IMR-90 (cell line): ENCODE measurements around the gene INSM1. TPM values are rescaled to one million over a fixed set of nuclear protein-coding genes. Genes with fewer than 3 reads are reported as not detected.

ENCODE experiments used
- ATAC-seq: fragments of 200-7000 bp; cut with Tn5 transposase; 2 replicates; pipeline ENCODE4 v1.9.1; 2020; ENCODE audit warnings: low read depth, mild to moderate bottlenecking, moderate library complexity
- BruUV-seq: library from RNA; stranded (reverse); fragments of 400-500 nt; replicated peaks from 2 replicates; lab custom pipeline; 2021; lab: Mats Ljungman, UMichigan
- CTCF ChIA-PET: fragments of 300-600 bp; formaldehyde crosslinking; extraction: SDS; loops from one replicate; lab custom pipeline; 2021; ENCODE audit warnings: antibody characterized with exemption; lab: Yijun Ruan, JAX
- POLR2A ChIA-PET: fragments of 300-600 bp; sonication (Branson Sonifier 250); formaldehyde crosslinking; loops from one replicate; lab custom pipeline; 2022; ENCODE audit warnings: antibody characterized with exemption; ENCODE audit not compliant: unreplicated experiment; lab: Charles Lee
- DNase-seq: peaks from one replicate; pipeline ENCODE4 v3.0.0; 2013
- H2AFZ ChIP-seq: replicated peaks from 2 replicates; pipeline ENCODE3; 2013; ENCODE audit warnings: low read length, mild to moderate bottlenecking; ENCODE audit not compliant: poor library complexity
- H2AK5ac ChIP-seq: 2 replicates; pipeline ENCODE4 v1.6.1; 2013; ENCODE audit warnings: low read depth, low read length, inconsistent platforms
- H2AK9ac ChIP-seq: replicated peaks from 2 replicates; pipeline ENCODE3; 2013; ENCODE audit warnings: mild to moderate bottlenecking, low read depth, low read length, moderate library complexity; ENCODE audit not compliant: poor library complexity
- H2BK120ac ChIP-seq: 2 replicates; pipeline ENCODE4 v1.6.1; 2013; ENCODE audit warnings: low read depth, low read length, inconsistent platforms
- H2BK15ac ChIP-seq: 3 replicates; pipeline ENCODE4 v1.6.1; 2013; ENCODE audit warnings: low read depth, low read length, inconsistent platforms
- H2BK20ac ChIP-seq: 2 replicates; pipeline ENCODE4 v1.6.1; 2013; ENCODE audit warnings: low read depth, mild to moderate bottlenecking, inconsistent platforms, low read length, moderate library complexity
- H2BK5ac ChIP-seq: 2 replicates; pipeline ENCODE4 v1.6.1; 2013; ENCODE audit warnings: mild to moderate bottlenecking, low read depth, low read length, inconsistent platforms; ENCODE audit not compliant: poor library complexity, severe bottlenecking
- H3K14ac ChIP-seq: replicated peaks from 2 replicates; pipeline ENCODE4 v1.6.1; 2013; ENCODE audit warnings: low read depth, low read length, inconsistent platforms
- H3K18ac ChIP-seq: 2 replicates; pipeline ENCODE4 v1.6.1; 2013; ENCODE audit warnings: low read depth, low read length, control low read depth
- H3K23ac ChIP-seq: 2 replicates; pipeline ENCODE4 v1.6.1; 2013; ENCODE audit warnings: low read depth, low read length, inconsistent platforms
- H3K27ac ChIP-seq: 2 replicates; pipeline ENCODE4 v1.5.1; 2013; ENCODE audit warnings: mild to moderate bottlenecking, control low read depth, low read length; ENCODE audit not compliant: insufficient read depth
- H3K27me3 ChIP-seq: 2 replicates; pipeline ENCODE4 v1.6.1; 2013; ENCODE audit warnings: low read length; ENCODE audit not compliant: control insufficient read depth, insufficient read depth
- H3K36me3 ChIP-seq: 2 replicates; pipeline ENCODE4 v1.6.1; 2013; ENCODE audit warnings: low read length, mixed read lengths; ENCODE audit not compliant: control insufficient read depth, insufficient read depth
- H3K4ac ChIP-seq: 2 replicates; pipeline ENCODE4 v1.6.1; 2013; ENCODE audit warnings: low read depth, low read length, inconsistent platforms
- H3K4me1 ChIP-seq: 2 replicates; pipeline ENCODE4 v1.6.1; 2013; ENCODE audit warnings: low read length, mixed read lengths; ENCODE audit not compliant: control insufficient read depth, insufficient read depth
- H3K4me2 ChIP-seq: 2 replicates; pipeline ENCODE4 v1.6.1; 2013; ENCODE audit warnings: low read depth, mild to moderate bottlenecking, control low read depth, low read length, moderate library complexity
- H3K4me3 ChIP-seq: 2 replicates; pipeline ENCODE4 v1.5.1; 2013; ENCODE audit warnings: low read depth, mild to moderate bottlenecking, control low read depth, low read length, moderate library complexity; ENCODE audit not compliant: insufficient read depth
- H3K56ac ChIP-seq: 2 replicates; pipeline ENCODE4 v1.6.1; 2013; ENCODE audit warnings: low read length, inconsistent platforms; ENCODE audit not compliant: insufficient read depth; ENCODE audit errors: extremely low read depth
- H3K79me1 ChIP-seq, 2 experiments: 2 replicates each; pipeline ENCODE4 v1.6.1; 2013; ENCODE audit warnings: low read length in 2 of 2, inconsistent platforms in 1 of 2, low read depth in 1 of 2
- H3K9ac ChIP-seq: 2 replicates; pipeline ENCODE4 v1.6.1; 2013; ENCODE audit warnings: low read depth, low read length, control low read depth
- H3K9me1 ChIP-seq: 2 replicates; pipeline ENCODE4 v1.6.1; 2013; ENCODE audit warnings: low read length, inconsistent platforms; ENCODE audit not compliant: insufficient read depth
- H3K9me3 ChIP-seq: 2 replicates; pipeline ENCODE4 v1.6.1; 2013; ENCODE audit warnings: low read length; ENCODE audit not compliant: control insufficient read depth, insufficient read depth
- H4K20me1 ChIP-seq: 2 replicates; pipeline ENCODE4 v1.6.1; 2013; ENCODE audit warnings: low read length, inconsistent platforms; ENCODE audit not compliant: insufficient read depth
- H4K5ac ChIP-seq: 2 replicates; pipeline ENCODE4 v1.6.1; 2013; ENCODE audit warnings: mild to moderate bottlenecking, low read depth, low read length, control low read depth
- H4K8ac ChIP-seq, 2 experiments: 2 replicates each; pipeline ENCODE4 v1.6.1; 2013; ENCODE audit warnings: low read depth in 2 of 2, low read length in 2 of 2, control low read depth in 1 of 2, inconsistent platforms in 1 of 2
- H4K91ac ChIP-seq: 2 replicates; pipeline ENCODE4 v1.6.1; 2013; ENCODE audit warnings: low read depth, low read length, inconsistent platforms; ENCODE audit not compliant: insufficient read depth
- BHLHE40 ChIP-seq: fragments of 150-350 bp; IDR thresholded peaks from 2 replicates; pipeline ENCODE4 v1.6.1; 2016; ENCODE audit warnings: mild to moderate bottlenecking, low read depth, low read length
- CEBPB ChIP-seq: IDR thresholded peaks from 2 replicates; pipeline ENCODE4 v1.6.1; 2012; ENCODE audit warnings: low read depth, low read length, improper control_type of control experiment
- CHD1 ChIP-seq: IDR thresholded peaks from 2 replicates; pipeline ENCODE4 v1.6.1; 2012; ENCODE audit warnings: low read depth, low read length, improper control_type of control experiment
- CTCF ChIP-seq: conservative IDR thresholded peaks from 2 replicates; pipeline ENCODE4 v1.5.1; 2012; ENCODE audit warnings: mild to moderate bottlenecking, low read depth, low read length, improper control_type of control experiment
- FOS ChIP-seq: fragments of 150-350 bp; IDR thresholded peaks from 2 replicates; pipeline ENCODE4 v1.6.1; 2016; ENCODE audit warnings: low read depth, low read length
- MAFK ChIP-seq: IDR thresholded peaks from 2 replicates; pipeline ENCODE4 v1.6.1; 2012; ENCODE audit warnings: low read depth, low read length, improper control_type of control experiment
- MAZ ChIP-seq: IDR thresholded peaks from 2 replicates; pipeline ENCODE4 v1.6.1; 2012; ENCODE audit warnings: low read depth, mild to moderate bottlenecking, low read length, improper control_type of control experiment, moderate library complexity, borderline replicate concordance
- NFE2L2 ChIP-seq: fragments of 150-350 bp; IDR thresholded peaks from 2 replicates; pipeline ENCODE4 v1.6.1; 2016; ENCODE audit warnings: low read depth, mild to moderate bottlenecking, low read length
- POLR2A ChIP-seq: IDR thresholded peaks from 2 replicates; pipeline ENCODE4 v1.6.1; 2012; ENCODE audit warnings: mild to moderate bottlenecking, low read depth, low read length
- RAD21 ChIP-seq: IDR thresholded peaks from 2 replicates; pipeline ENCODE4 v1.6.1; 2012; ENCODE audit warnings: low read length, improper control_type of control experiment
- RFX5 ChIP-seq: IDR thresholded peaks from 2 replicates; pipeline ENCODE4 v1.8.0; 2012; ENCODE audit warnings: low read depth, mild to moderate bottlenecking, low read length, moderate library complexity
- SMC3 ChIP-seq: fragments of 150-350 bp; IDR thresholded peaks from 2 replicates; pipeline ENCODE4 v1.6.1; 2016; ENCODE audit warnings: low read depth, mild to moderate bottlenecking, antibody characterized with exemption, low read length, moderate library complexity
- USF2 ChIP-seq: fragments of 150-350 bp; IDR thresholded peaks from 2 replicates; pipeline ENCODE4 v1.6.1; 2017; ENCODE audit warnings: mild to moderate bottlenecking, antibody characterized with exemption, low read length, low read depth
- WGBS, 2 experiments: methylation state at CpG; one replicate each; pipeline versions ENCODE4 v1.1.5 to v1.1.7; 2013; ENCODE audit warnings: missing lambda C conversion rate in 2 of 2; ENCODE audit not compliant: insufficient read length in 1 of 2; ENCODE audit errors: extremely low coverage in 2 of 2; 5-methylcytosine and 5-hydroxymethylcytosine counted together
- dilution Hi-C: fragments of 300-500 bp; cut with HindIII; formaldehyde crosslinking; loops from one replicate; pipeline ENCODE4 v1.14.3; 2018; ENCODE audit warnings: low sequenced_read_pairs; ENCODE audit not compliant: unreplicated experiment
- in situ Hi-C: fragments of 300-500 bp; cut with MboI; formaldehyde crosslinking; loops from 3 replicates; pipeline ENCODE4 v1.14.3; 2019; ENCODE audit warnings: low sequenced_read_pairs, inconsistent platforms, mixed read lengths
- intact Hi-C: fragments of 100-400 bp; cut with micrococcal nuclease; formaldehyde crosslinking; loops from 2 replicates; pipeline ENCODE4 v1.10.0; 2022
- polyA plus RNA-seq, 3 experiments: library from polyadenylated mRNA; depleted of rRNA; stranded (reverse); fragments of >200 nt; gene quantifications; 2 replicates each; pipeline ENCODE4 v1.2.3, GENCODE V29; 2012; ENCODE audit warnings: low replicate concordance in 1 of 3
- total RNA-seq: library from RNA; depleted of rRNA; stranded (reverse); fragments of >200 nt; gene quantifications from 2 replicates; pipeline ENCODE4 v1.2.3, GENCODE V29; 2012

The INSM1 gene
- total and polyA plus RNA-seq, 2 of the 4 experiments (the other 2 are of a cell fraction) = not detected

GRCh38 chr20:20364593-20365479, 3.1 kb upstream of the INSM1 start:
- intact Hi-C loops = no loop called here
- Histone ChIP-seq H3K56ac (no peak overlapping the region), H3K9me1 (no peaks in the 10 kb centered on the region)

More at GRCh38 chr20:20364593-20365479, 3.1 kb upstream of the INSM1 start:
- Histone ChIP-seq H3K27me3 (peaks cover 85% of the 10 kb centered on the region), H3K4me2 (no peak overlapping the region), H3K23ac (no peak overlapping the region), H3K36me3 (no peaks in the 10 kb centered on the region), H3K4me1 (peaks cover 2% of the 10 kb centered on the region; the same call in 1 of the 2 replicates), H2BK15ac (no peak overlapping the region), H2BK20ac (no peak overlapping the region), H4K20me1 (no peaks in the 10 kb centered on the region), H3K79me1 (no peaks in the 10 kb centered on the region), H3K9ac (no peak overlapping the region), H2BK5ac (no peak overlapping the region), H2AFZ (no peak overlapping the region), H2AK9ac (no peak overlapping the region), H4K91ac (no peak overlapping the region), H3K18ac (no peak overlapping the region), H3K9me3 (peaks cover 3% of the 10 kb centered on the region; the same call in 1 of the 2 replicates), H4K5ac (no peak overlapping the region), H3K4ac (no peak overlapping the region), H3K14ac (no peak overlapping the region), H2AK5ac (no peak overlapping the region), H3K27ac (no peak overlapping the region), H4K8ac (no peak overlapping the region), H2BK120ac (no peak overlapping the region), H3K4me3 (no peak overlapping the region)
- in situ Hi-C loops = loop anchor here (5.0 kb wide), 1 partner anchor 202 kb away; no protein-coding TSS in a partner anchor
- no peak for ATAC-seq
- DNase-seq = no peak
- dilution Hi-C loops = no loop called here
- ChIA-PET CTCF (no interaction called here), POLR2A (no interaction called here)
- no TSS peak for BruUV-seq
- 5% methylated on average over 28 of the region's 70 CpGs; no CpG with 5 or more reads in 1 of the 2 experiments for WGBS, 2 experiments
- TF ChIP-seq FOS (no peak), USF2 (no peak), CEBPB (no peak), RFX5 (no peak), SMC3 (no peak), RAD21 (no peak), CHD1 (no peak), BHLHE40 (no peak), CTCF (no peak), POLR2A (no peak), MAZ (no peak), MAFK (no peak), NFE2L2 (no peak)
